MV-4-11 (cell line): ENCODE measurements around the gene TPPP.

ENCODE experiments used
- DNase-seq: peaks from one replicate; lab custom pipeline; 2025; lab: John Stamatoyannopoulos, UW

The TPPP gene

DNA sequence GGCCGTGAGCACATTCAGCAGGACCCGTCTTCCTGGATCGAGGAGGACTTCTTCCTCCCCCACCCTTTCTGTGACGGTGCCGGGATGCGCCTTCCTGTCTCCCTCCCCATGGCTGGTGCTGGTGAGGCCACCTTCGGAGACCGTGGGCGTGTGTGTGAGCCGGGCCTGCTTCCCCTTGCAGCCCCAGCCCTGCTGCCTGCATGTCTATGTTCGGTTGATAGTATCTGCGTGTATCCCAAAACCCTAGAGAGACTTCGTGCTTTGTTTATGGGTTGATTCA lies 68.3 kb downstream of the TPPP start:
- DNase-seq, result no peak

DNA sequence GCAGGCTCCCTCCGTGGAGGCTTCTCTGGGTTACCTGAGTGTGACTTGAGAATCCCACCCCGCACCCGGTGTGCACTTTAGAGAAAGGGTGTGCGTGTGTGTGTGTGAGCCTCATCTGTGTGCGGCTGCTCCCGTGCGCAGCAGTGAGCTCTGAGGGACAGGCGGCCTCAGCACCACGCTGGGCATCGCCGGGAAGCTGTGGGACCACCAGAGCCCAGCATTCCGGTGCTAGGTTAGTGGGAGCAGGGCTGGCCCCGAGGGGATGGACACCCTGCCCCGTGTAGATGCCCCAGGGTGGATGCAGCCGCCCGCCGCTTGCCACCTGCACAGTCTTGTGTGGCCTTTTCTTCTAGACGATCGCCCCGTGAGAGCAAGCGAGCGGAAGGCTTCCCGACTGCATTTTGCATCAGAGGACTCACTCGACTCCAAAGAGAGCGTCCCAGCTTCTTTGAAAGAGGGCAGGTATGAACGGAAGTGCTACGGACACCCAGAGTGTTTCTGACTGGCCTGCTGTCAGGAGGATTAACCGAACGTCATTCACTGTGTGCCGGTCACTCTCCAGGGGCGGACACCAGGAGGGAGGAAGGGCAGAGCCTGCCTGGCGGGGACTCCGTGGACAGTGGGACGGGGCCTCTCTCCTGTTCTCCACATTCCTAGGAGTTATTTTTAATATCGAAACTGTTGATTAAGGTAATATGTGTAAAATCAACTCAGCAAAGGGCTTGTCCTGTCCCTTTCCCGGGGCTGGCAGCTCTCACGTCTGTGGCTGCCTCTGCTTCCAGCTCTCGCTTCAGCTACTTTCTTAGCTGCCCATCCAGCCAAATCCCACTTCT lies 68.8 kb downstream of the TPPP start:
- DNase-seq, result no peak

DNA sequence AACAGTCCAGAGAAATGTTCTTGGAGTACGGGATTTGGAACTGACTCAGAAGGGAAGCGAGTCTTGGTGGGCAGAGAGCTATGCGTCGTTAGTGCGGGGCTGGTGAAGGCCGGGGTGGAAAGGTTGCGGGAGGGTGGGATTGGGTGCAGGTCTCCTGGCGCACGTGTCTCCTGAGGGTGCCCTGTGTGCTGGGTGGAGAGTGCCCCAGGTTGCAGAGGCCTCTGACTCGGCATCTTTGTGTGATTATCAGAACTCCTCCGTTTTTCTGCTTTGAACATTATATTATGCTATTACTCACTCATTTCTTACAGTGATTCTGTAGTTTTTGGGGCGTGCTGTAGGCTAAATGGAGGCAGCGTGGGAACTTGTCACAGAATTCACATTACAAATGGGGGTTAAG lies 69.6 kb downstream of the TPPP start:
- DNase-seq, result no peak

DNA sequence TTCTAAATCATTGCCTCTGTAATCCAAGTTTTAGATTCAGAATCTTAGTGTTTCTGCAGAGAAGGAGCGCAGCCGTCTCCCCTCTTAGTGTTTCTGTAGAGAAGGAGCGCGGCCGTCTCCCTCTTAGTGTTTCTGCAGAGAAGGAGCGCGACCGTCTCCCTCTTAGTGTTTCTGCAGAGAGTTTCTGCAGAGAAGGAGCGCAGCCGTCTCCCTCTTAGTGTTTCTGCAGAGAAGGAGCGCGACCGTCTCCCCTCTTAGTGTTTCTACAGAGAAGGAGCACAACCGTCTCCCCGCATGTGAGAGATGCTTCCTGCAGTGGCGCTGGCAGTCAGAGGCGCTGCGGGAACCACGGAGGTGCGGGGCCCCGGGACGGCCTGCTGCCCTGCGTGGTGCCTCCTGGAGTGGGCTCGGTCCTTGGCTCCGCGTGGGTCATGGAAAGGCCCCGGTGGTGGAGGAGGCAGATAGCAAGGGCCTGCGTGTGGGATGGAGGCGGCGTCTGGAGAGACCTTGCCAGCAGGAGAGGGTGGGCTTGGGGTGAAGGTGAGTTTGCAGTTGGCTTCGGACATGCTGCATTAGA lies 70.1 kb downstream of the TPPP start:
- DNase-seq, result no peak

DNA sequence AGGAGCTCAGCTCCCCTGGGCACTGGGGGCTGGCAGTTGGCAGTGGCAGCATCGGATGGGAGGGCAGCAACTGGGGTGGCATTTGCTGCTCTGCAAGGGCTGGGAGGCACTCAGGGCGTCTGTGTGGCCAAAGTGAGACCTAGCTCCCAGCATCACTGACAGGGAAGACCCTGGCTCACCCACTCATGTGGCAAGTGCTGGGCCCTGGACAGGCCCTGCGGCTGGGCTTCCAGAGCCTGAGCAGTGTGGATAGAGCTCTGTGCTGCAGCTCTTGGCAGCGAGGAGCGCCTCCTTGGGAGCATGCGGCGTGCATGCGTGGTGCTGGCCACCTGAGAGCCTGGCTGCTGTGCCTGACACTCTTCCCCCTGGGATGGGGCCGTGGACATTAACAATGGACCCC lies 70.8 kb downstream of the TPPP start:
- no peak for DNase-seq

DNA sequence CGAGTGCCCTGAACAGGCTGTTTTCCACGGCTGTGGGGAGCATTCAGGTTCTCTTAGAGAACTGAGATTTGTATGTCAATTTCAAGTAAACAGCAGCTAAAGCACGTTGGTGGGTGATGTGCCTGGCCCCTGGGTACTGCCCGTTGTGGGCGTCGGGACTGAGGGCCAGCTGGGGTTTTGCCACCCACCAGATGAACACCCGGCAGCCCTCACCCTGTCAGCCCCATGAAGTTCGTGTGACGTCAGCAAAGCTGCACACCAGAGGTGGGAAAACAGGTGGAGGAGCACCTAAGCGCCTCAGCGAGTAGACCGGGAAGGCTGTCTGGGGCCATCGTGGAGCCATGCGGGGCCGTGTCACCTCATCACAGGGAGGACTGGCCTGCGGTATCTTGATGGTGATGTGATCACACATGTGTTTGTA lies 71.8 kb downstream of the TPPP start:
- no peak for DNase-seq

DNA sequence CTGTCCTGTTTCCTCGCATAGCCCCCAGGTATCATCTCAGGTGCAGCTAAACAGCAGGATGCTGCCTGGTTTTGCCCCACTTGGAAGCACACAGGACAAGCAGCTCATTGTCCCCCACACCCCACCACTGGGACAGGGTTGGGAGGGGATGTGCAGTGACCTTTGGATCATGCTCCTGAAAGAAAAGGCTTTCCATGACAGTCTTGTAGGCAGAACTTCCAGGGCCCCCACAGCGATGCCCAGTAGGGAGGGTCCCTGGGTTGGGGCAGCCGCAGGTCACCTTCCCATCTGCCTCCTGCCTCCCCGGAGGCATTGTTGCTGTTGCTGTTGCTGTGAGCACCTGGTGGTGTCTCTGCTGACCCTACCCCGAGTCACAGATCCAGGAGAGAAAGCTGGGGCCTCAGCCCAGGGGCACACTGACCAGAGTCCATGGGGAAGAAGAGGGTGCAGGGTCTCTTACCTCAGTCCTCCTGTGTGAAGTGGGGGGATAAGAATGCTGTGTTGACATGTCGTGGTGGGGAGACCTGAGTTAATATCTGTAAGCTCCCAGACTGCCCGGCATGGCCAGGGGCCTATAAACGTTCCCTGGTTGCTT lies 72.5 kb downstream of the TPPP start:
- DNase-seq, result no peak

DNA sequence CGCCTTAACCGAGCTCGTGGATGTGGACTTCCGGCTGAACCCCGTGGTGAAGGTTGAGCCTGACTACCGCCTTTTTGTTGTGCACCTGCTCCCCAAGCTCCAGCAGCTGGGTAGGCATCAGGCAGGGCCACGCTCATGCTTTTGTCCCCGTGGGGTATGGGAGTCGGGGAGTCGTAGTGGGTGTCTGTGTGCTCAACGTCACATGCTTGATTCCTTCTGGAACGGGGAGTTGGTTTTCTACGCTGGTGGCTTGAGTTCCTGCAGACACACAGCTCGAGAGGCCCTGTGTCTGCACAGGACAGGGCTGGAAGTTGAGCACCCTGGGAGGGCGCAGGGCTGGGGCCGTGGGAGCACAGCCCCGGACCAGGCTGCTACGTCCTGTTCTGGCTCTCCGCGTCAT lies 73.0 kb downstream of the TPPP start:
- no peak for DNase-seq

DNA sequence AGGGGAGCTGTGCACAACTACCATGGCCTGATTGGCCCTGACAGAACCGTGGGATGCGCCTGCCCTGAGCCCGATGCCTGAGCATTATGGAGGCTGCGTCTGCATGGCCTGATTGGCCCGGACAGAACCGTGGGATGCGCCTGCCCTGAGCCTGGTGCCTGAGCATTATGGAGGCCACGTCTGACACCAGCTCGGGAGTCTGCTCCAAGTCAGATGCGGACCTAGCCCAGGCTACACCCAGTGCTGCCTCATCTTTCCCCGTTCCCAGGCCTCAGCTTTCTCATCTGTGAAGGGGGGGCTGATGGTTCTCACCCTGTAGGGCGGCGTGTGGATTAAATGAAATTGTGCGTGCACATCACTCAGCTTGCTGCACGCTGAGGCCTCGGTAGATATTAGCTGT lies 73.7 kb downstream of the TPPP start:
- DNase-seq, result no peak

DNA sequence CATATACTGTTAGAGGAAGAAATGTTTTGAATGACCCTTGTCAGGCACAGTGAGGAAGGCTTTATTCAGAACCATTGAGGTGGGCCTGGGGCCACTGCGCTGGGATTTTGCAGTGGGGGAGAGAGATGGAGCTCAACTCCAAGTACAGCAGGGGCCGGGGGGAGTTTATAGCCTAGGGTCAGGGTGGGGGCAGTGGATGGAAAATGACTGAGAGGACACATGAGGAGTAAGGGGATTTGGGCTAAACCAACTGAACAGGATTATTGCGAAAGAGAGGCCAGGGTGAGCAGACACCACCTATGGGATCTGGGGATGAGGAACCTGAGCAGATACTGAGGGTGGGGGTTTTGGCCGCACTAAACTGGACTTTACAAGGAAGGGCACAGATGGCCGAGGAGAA lies 74.7 kb downstream of the TPPP start:
- DNase-seq, result no peak

DNA sequence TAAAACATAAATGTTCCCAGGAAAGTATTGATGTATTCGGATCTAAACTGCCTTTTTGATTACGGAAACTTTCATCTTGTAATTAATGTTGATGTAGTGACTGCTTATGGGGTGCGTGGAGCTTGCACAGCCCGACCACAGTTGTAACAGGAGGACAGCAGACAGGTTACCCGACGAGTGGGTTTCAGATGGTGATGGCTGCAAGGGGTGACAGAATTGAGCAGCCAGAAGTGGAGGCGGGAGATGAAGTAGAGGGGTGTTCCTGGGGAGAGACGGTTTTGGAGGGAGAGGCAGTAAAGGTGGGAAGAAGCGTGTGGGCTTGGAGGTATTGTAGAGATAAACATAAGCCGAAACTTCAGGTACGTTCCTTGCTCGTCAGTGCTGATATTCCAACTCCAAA lies 75.3 kb downstream of the TPPP start:
- no peak for DNase-seq

DNA sequence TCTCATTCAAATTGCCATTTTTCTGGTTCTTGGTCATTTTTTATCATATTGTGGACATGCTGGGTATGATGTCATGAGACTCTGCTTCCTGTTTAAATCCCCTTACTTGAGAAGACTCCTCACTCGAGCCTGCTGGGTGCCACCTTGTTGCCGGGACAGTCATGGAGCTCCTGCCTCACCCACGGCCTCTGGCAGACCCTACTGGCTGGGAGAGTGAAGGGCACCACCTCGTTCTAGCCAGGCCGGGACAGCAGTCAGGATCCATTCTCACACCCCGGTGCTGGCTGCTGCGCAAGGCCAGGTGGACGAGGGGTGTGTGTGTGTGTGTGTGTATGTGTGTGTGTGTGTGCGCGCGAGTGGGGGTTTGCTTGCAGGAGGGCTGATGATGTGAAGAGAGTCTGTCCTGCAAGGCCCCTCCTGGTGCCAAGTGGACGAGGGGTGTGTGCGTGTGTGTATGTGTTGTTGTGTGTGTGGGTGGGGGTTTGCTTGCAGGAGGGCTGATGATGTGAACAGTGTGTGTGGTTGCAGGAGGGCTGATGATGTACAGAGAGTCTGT lies 76.6 kb downstream of the TPPP start:
- peak; percentile 17 for DNase-seq

DNA sequence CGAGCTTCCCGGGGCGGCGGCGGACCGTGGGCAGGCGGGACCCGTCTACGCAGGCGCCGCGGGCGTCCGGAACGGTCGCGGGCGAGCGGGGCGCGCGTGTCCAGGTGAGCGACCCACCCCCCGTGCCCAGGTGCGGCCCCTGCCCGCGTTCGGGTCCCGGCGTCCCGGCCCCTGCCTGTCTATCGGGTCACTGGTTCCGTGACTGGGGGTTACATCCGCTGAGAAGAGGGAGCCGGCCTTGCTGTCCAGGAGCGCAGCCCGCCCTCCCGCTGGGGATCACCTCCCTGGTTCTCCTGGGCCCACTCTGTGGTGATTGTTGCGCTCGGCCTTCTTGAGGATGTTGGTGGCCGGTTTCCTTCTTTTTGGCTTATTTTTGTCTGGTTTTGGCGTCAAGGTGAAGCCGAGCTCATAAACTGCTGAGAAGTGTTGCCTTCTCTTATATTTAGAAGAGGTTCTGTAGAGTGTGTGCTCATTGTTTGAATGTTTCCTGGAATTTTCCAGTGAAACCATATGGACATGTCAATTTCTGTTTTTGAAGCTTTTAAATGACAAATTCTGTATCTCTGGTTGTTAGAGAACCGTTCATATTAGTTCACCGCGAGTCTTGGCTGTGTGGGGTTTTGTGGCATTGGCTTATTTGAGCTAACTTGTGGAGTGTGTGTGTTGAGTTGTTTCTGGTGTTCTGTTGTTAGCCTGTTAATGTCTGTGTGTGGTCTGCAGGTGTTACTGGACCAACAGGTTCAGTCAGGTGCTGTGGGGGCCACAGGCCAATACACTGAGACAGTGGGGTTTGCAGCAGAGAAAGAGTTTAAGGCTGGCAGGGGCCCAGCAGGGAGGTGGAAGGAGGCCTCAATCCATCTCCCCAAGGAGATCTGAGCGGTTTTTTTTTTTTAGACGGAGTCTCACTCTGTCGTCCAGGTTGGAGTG lies 80.4 kb downstream of the TPPP start:
- DNase-seq, result no peak

DNA sequence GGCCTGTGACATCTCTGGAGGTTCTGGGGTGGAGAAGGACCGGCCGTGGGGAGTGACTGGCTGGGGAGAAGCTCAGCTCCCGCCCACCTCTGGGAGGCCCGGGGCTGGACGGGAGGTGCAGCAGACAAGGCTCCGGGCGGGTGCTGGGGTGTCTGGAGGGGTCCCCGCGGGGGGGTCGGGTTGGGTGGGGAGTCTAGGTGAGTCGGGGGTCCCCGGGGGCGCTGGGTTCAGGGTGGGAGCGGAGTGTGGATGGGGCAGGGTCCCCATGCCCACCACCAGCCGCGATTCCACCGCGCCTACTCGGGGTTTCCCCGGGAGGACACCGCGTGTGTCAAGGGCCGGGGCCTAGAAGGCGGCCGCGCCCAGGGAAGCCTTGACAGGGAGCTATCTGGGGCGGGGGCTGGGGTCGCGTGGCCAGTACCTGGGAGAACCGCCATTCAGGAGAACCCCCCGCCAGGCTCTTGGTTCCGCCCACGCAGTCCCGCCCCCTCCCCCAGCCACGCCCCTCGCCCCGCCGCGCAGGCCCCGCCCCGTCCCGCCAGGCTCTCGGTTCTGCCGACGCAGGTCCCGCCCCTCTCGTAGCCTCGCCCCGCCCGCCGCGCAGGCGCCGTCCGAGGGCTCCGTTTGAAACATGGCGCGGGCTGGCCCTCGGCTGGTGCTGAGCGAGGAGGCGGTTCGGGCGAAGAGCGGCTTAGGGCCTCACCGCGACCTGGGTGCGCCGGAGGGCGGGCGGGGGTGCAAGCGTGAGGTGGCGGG lies 81.2 kb downstream of the TPPP start, which contains the start of gene CEP72:
Gene CEP72, plus strand, starts transcription at position 610 of the 756 bp plus-strand sequence. Its CDS starts 22 bp downstream, at position 632.
- peak; percentile 61 for DNase-seq

DNA sequence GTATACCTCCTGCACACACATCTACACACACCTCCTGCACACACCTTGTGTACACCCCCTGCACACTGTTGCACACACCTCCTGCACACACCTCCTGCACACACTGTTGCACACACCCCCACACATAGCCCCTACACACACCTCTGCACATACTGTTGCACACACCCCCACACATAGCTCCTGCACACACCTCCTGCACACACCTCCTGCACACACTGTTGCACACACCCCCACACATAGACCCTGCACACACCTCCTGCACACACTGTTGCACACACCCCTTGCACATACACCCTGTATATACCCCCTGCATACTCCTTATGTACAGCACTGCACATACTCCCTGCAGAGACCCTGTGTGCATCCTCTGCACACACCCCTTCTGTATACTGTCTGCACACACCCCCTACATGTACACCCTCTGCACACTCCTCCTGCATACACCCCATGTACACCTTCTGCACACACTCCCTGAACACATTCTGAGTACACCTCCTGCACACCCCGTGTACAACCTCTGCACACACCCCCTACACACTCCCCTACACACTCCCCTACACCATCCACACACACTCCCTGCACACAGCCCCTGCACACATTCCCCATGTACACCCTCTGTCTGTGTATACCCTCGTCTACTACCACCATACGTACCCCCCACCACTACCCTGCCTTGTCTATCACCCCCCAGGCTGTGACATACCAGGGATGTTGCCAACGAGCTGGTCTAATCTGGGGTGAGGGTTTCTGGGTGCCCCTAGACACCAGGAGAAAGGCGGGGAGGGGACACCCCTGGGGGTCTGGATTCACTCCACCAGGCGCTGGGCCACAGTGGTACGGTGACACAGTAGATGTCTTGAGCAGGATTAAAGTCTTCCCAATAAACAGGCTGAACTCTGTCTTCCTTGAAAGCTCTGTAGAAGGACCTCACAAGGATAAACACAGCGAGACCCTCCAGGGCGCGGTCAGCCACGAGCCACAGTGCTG lies 82.1 kb downstream of the TPPP start:
- DNase-seq, result no peak

DNA sequence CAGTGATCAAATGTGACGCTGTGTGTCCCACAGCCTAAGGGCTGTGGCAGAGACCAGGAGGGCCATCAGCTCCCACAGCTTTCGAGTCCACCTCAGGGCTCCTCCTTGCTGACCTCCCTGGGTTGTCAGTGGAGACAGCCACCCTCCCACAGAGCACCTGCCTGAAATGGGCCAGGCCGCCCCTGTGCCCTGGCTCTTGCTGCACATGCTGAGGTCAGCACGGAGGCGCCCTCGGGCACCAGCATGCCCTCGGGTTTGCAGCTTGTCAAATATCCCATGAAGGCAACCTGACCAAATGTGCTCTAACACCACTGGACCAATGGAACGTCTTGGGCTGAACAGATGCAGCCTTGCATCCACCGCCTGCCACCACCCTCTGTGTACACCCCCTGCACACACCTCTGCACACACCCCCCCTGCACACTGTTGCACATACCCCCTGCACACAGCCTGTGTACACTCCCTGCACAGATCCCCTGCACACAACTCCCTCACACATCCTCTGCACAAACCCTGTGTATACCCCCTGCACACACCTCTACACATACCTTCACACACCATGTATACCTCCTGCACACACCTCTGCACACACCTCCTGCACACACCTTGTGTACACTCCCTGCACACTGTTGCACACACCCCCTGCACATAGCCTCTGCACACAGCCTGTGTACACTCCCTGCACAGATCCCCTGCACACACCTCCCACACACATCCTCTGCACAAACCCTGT lies 83.0 kb downstream of the TPPP start:
- DNase-seq, result no peak
